GM12878 (cell line): ENCODE results near the gene CDCA5. TPM values are rescaled to one million over a fixed set of nuclear protein-coding genes. Genes with fewer than 3 reads are reported as not detected.

Source experiments
- ATAC-seq: fragments of 200-7000 bp; cut with Tn5 transposase; 3 replicates; pipeline ENCODE4 v1.9.1; 2020; ENCODE audit warnings: mild to moderate bottlenecking, moderate library complexity
- BruUV-seq: library from RNA; stranded (reverse); fragments of 400-500 nt; replicated peaks from 2 replicates; lab custom pipeline; 2021; lab: Mats Ljungman, UMichigan
- CTCF ChIA-PET: fragments of 300-600 bp; sonication (Branson Sonifier 250); formaldehyde crosslinking; extraction: SDS; loops from one replicate; lab custom pipeline; 2021; ENCODE audit warnings: inconsistent platforms; lab: Yijun Ruan, JAX
- POLR2A ChIA-PET: fragments of 350-600 bp; formaldehyde crosslinking; extraction: SDS; loops from one replicate; lab custom pipeline; 2021; ENCODE audit warnings: inconsistent platforms; lab: Charles Lee
- RAD21 ChIA-PET: fragments of 300-600 bp; sonication (Branson Sonifier 250); formaldehyde crosslinking; loops from one replicate; lab custom pipeline; 2023; ENCODE audit warnings: antibody characterized with exemption; ENCODE audit not compliant: unreplicated experiment; lab: Charles Lee
- SMC1A ChIA-PET: fragments of 300-600 bp; sonication (Branson Sonifier 250); formaldehyde crosslinking; loops from one replicate; lab custom pipeline; 2023; ENCODE audit not compliant: unreplicated experiment, uncharacterized antibody; lab: Charles Lee
- DNase-seq: peaks from one replicate; pipeline ENCODE4 v3.0.0-alpha.2; 2011; ENCODE audit warnings: low read depth, low spot score
- FAIRE-seq: peaks from 3 replicates; lab custom pipeline; 2011; peaks lifted over from hg19 to GRCh38; lab: Jason Lieb, UNC
- H2AFZ ChIP-seq: 2 replicates; pipeline ENCODE4 v1.6.0; 2011; ENCODE audit warnings: low read depth, low read length, control low read depth; ENCODE audit not compliant: control insufficient read depth
- H3K27ac ChIP-seq: 2 replicates; pipeline ENCODE4 v1.5.1; 2011; ENCODE audit warnings: control low read depth; ENCODE audit not compliant: control insufficient read depth, insufficient read depth
- H3K27me3 ChIP-seq, 2 experiments: replicated peaks in 1 of 2; 2 replicates each; pipeline versions ENCODE4 v1.6.0 to v1.6.1; 2011; ENCODE audit warnings: low read length in 1 of 2; ENCODE audit not compliant: control insufficient read depth in 2 of 2, insufficient read depth in 2 of 2
- H3K36me3 ChIP-seq, 2 experiments: 2 replicates each; pipeline ENCODE4 v1.5.1; 2011; ENCODE audit warnings: low read length in 1 of 2; ENCODE audit not compliant: control insufficient read depth in 2 of 2, insufficient read depth in 2 of 2
- H3K4me1 ChIP-seq: 2 replicates; pipeline ENCODE4 v1.6.1; 2011; ENCODE audit warnings: mild to moderate bottlenecking, low read length, moderate library complexity, mixed read lengths; ENCODE audit not compliant: control insufficient read depth, insufficient read depth
- H3K4me2 ChIP-seq: 2 replicates; pipeline ENCODE4 v1.6.0; 2011; ENCODE audit warnings: control low read depth; ENCODE audit not compliant: control insufficient read depth, insufficient read depth
- H3K4me3 ChIP-seq: fragments of 200-600 bp; sonication (generic); 2 replicates; pipeline ENCODE4 v1.5.1; 2016
- H3K79me2 ChIP-seq: 2 replicates; pipeline ENCODE4 v1.6.0; 2011; ENCODE audit warnings: low read length; ENCODE audit not compliant: control insufficient read depth, insufficient read depth
- H3K9ac ChIP-seq: 2 replicates; pipeline ENCODE4 v1.8.0; 2011; ENCODE audit warnings: low read length, control low read depth, mixed read lengths; ENCODE audit not compliant: control insufficient read depth, insufficient read depth
- H3K9me3 ChIP-seq: replicated peaks from 3 replicates; pipeline ENCODE4 v1.5.1; 2011; ENCODE audit warnings: mild to moderate bottlenecking, low read length; ENCODE audit not compliant: control insufficient read depth, insufficient read depth
- H4K20me1 ChIP-seq: 2 replicates; pipeline ENCODE4 v1.6.0; 2011; ENCODE audit not compliant: control insufficient read depth, insufficient read depth
- GABPA ChIP-seq: IDR thresholded peaks from 2 replicates; pipeline ENCODE4 v1.6.1; 2014; ENCODE audit warnings: antibody characterized with exemption, low read depth, mild to moderate bottlenecking, inconsistent platforms
- HDAC6 ChIP-seq: fragments of 200-600 bp; sonication (generic); IDR thresholded peaks from one replicate; pipeline ENCODE4 v1.8.0; 2017; ENCODE audit warnings: antibody characterized with exemption; ENCODE audit not compliant: unreplicated experiment
- IRF3 ChIP-seq: fragments of 450-650 bp; IDR thresholded peaks from 2 replicates; pipeline ENCODE4 v1.6.1; 2014; ENCODE audit warnings: mild to moderate bottlenecking
- MXI1 ChIP-seq: fragments of 150-350 bp; IDR thresholded peaks from 2 replicates; pipeline ENCODE4 v1.6.1; 2011; ENCODE audit warnings: low read depth, mild to moderate bottlenecking, inconsistent platforms, low read length, improper control_type of control experiment
- PAX8 ChIP-seq: fragments of 450-650 bp; IDR thresholded peaks from 2 replicates; pipeline ENCODE4 v1.6.1; 2017; ENCODE audit warnings: mild to moderate bottlenecking, moderate library complexity
- STAT1 ChIP-seq: fragments of 450-650 bp; conservative IDR thresholded peaks from 2 replicates; pipeline ENCODE4 v1.6.1; 2014; ENCODE audit warnings: antibody characterized with exemption, mild to moderate bottlenecking
- SUZ12 ChIP-seq: fragments of 200-600 bp; sonication (generic); IDR thresholded peaks from one replicate; pipeline ENCODE4 v1.6.1; 2018; ENCODE audit warnings: antibody characterized with exemption, mild to moderate bottlenecking; ENCODE audit not compliant: unreplicated experiment
- TCF7 ChIP-seq: IDR thresholded peaks from 2 replicates; pipeline ENCODE4 v1.6.1; 2014; ENCODE audit warnings: antibody characterized with exemption, borderline replicate concordance
- ZBED1 ChIP-seq: IDR thresholded peaks from 2 replicates; pipeline ENCODE4 v1.6.1; 2016; ENCODE audit warnings: borderline replicate concordance
- ZBTB4 ChIP-seq: fragments of 450-650 bp; formaldehyde crosslinking; IDR thresholded peaks from 2 replicates; pipeline ENCODE4 v1.4.0; 2022; ENCODE audit warnings: mild to moderate bottlenecking, moderate library complexity
- ZNF207 ChIP-seq: fragments of 450-650 bp; IDR thresholded peaks from 2 replicates; pipeline ENCODE4 v1.6.1; 2014; ENCODE audit warnings: antibody characterized with exemption, mild to moderate bottlenecking, borderline replicate concordance
- ZNF592 ChIP-seq: fragments of 450-650 bp; IDR thresholded peaks from 2 replicates; pipeline ENCODE4 v1.6.1; 2017; ENCODE audit warnings: mild to moderate bottlenecking, moderate library complexity
- ZSCAN29 ChIP-seq: fragments of 450-650 bp; IDR thresholded peaks from 2 replicates; pipeline ENCODE4 v1.6.1; 2017; ENCODE audit warnings: mild to moderate bottlenecking, moderate library complexity
- WGBS: methylation state at CpG from one replicate; pipeline ENCODE4 v1.1.6; 2016; ENCODE audit warnings: low lambda C conversion rate; ENCODE audit not compliant: insufficient replicate concordance, insufficient coverage; ENCODE audit errors: missing lambda C conversion rate; 5-methylcytosine and 5-hydroxymethylcytosine counted together
- in situ Hi-C: fragments of 300-500 bp; cut with MboI; formaldehyde crosslinking; loops from 9 replicates; pipeline ENCODE4 v1.14.3; 2018; ENCODE audit warnings: mixed read lengths
- intact Hi-C: fragments of 100-400 bp; cut with micrococcal nuclease; formaldehyde crosslinking; loops from one replicate; pipeline ENCODE4 v1.14.2; 2022; ENCODE audit not compliant: unreplicated experiment
- polyA plus RNA-seq, 11 experiments: library from polyadenylated mRNA; depleted of rRNA in 4 of 11; unstranded in 6 of 11; stranded (reverse) in 5 of 11; fragments of >200 nt; fragmentation: Nextera tagmentation in 4 of 11; fragmentation: Illumina TruSeq in 1 of 11; extraction: Ambion mirVana in 4 of 11; extraction: Trizol in 1 of 11; gene quantifications; 1 replicate in 1 of 11; 2 replicates in 10 of 11; pipeline versions ENCODE4 v1.2.1 to v1.2.3, GENCODE V29; 2011 to 2016; ENCODE audit warnings: inconsistent platforms in 2 of 11, missing spikeins in 2 of 11, low read depth in 1 of 11
- total RNA-seq, 4 experiments: library from RNA; depleted of rRNA in 3 of 4; stranded (reverse); fragments of >200 nt in 3 of 4; fragmentation: Illumina TruSeq in 1 of 4; extraction: Trizol in 1 of 4; gene quantifications; 2 replicates each; pipeline versions ENCODE4 v1.2.1 to v1.2.3, GENCODE V29; 2013 to 2021
- TF ChIP-seq, protein P1 (sequence below): IDR thresholded peaks from 2 replicates; pipeline ENCODE4 v1.6.1; 2012; ENCODE audit warnings: low read length, inconsistent platforms

Gene CDCA5
- total and polyA plus RNA-seq, 10 of the 15 experiments (the other 5 are each of a cell fraction or from before 2014, with no cell fraction given): 21.2 to 107 (median 64.9) TPM

DNA sequence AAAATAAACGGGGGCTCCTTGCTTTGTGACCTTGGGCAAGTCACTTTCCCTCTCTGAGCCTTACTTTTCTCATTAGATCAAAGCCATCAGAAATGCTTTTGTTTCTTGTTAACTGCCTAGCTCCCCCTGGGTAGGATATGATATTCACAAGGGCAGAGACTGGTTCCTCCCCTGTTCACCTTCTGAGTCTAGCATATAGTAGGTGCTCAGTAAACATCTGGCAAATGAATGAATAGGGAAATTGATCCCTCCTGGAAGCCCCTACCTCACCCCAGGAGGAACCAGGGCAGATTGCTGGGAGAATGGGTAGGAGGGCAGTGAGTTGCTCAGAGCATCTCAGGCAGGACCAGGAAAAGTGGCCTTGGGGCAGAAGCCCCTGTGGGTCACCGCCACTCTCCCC is 49.4 kb downstream of the CDCA5 start:
- SMC1A ChIA-PET: interaction anchor here (0.9 kb wide), 1 partner anchor 56 kb away, joined by 3 read pairs; no protein-coding TSS in a partner anchor

More for the DNA sequence above, 49.4 kb downstream of the CDCA5 start:
- Histone ChIP-seq H3K4me2 (no peak overlapping the region), H4K20me1 (no peaks in the 10 kb centered on the region), H3K4me1 (peaks cover 6% of the 10 kb centered on the region), H3K9me3 (no peaks in the 10 kb centered on the region), H2AFZ (no peak overlapping the region), H3K79me2 (no peaks in the 10 kb centered on the region), H3K27me3 (no peaks in the 10 kb centered on the region), H3K9ac (no peak overlapping the region), H3K36me3 (peaks cover 0 to 4% of the 10 kb centered on the region in 2 experiments; a peak in 1 of 4 replicates), H3K27ac (no peak overlapping the region), H3K4me3 (no peak overlapping the region)
- intact Hi-C loops: no loop called here
- DNase-seq: no peak
- POLR2A ChIA-PET: no interaction called here
- no peak for FAIRE-seq
- CTCF ChIA-PET: interaction anchor here (0.9 kb wide), 1 partner anchor 65 kb away, joined by 3 read pairs; no protein-coding TSS in a partner anchor
- in situ Hi-C loops: no loop called here
- TF ChIP-seq ZBED1 (no peak), PAX8 (no peak), MXI1 (no peak), ZNF592 (no peak), TCF7 (no peak), STAT1 (no peak), ZSCAN29 (no peak), ZBTB4 (CRISPR knock-in tag) (no peak), ZNF207 (no peak), GABPA (no peak), SUZ12 (no peak), IRF3 (no peak), HDAC6 (no peak)
- TF ChIP-seq, protein P1, sequence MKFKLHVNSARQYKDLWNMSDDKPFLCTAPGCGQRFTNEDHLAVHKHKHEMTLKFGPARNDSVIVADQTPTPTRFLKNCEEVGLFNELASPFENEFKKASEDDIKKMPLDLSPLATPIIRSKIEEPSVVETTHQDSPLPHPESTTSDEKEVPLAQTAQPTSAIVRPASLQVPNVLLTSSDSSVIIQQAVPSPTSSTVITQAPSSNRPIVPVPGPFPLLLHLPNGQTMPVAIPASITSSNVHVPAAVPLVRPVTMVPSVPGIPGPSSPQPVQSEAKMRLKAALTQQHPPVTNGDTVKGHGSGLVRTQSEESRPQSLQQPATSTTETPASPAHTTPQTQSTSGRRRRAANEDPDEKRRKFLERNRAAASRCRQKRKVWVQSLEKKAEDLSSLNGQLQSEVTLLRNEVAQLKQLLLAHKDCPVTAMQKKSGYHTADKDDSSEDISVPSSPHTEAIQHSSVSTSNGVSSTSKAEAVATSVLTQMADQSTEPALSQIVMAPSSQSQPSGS: no peak
- RAD21 ChIA-PET: no interaction called here
- 94% methylated on average over 2 of the region's 2 CpGs for WGBS
- no TSS peak for BruUV-seq
- ATAC-seq: no peak
